Mononuclear cell (primary cell): ENCODE measurements around the gene SULT1B1. TPM values are rescaled to one million over a fixed set of nuclear protein-coding genes. Genes with fewer than 3 reads are reported as not detected.
"Not testable (repeated sequence)": the region's sequence is repeated elsewhere in the genome, so short reads cannot be mapped to it uniquely, and the experiment has no call there.

ENCODE experiments used
- H3K27me3 ChIP-seq: 2 replicates; pipeline ENCODE4 v1.6.0; 2011; ENCODE audit warnings: low read length, control low read depth; ENCODE audit not compliant: insufficient read depth
- H3K4me1 ChIP-seq: 2 replicates; pipeline ENCODE4 v1.5.1; 2011; ENCODE audit warnings: mild to moderate bottlenecking, low read length, control low read depth; ENCODE audit not compliant: insufficient read depth
- H3K4me3 ChIP-seq: 2 replicates; pipeline ENCODE4 v1.5.1; 2011; ENCODE audit warnings: mild to moderate bottlenecking, low read length, moderate library complexity
- H3K9me3 ChIP-seq: 2 replicates; pipeline ENCODE4 v1.5.1; 2011; ENCODE audit warnings: low read depth, mild to moderate bottlenecking, control low read depth, low read length
- total RNA-seq: library from RNA; depleted of rRNA; stranded (reverse); fragments of >200 nt; gene quantifications from one replicate; pipeline ENCODE4 v1.2.3, GENCODE V29; 2012

The SULT1B1 gene
- total RNA-seq: 8.1 TPM

GRCh38 chr4:69760455-69760854, at the start of gene SULT1B1:
SULT1B1 (minus strand) TSS chr4:69760620; CDS start chr4:69755217, 5,403 bp downstream.
- Histone ChIP-seq H3K4me3 (peak within 1 kb of the TSS; percentile 39), H3K4me1 (peaks cover 30% of the 10 kb centered on the region)

GRCh38 chr4:69800599-69800998, 40.2 kb upstream of the SULT1B1 start:
- Histone ChIP-seq H3K27me3 (no peaks in the 10 kb centered on the region), H3K9me3 (no peaks in the 10 kb centered on the region), H3K4me3 (no peak overlapping the region), H3K4me1 (no peaks in the 10 kb centered on the region)

More at GRCh38 chr4:69760455-69760854, at the start of gene SULT1B1:
- Histone ChIP-seq H3K27me3 (no peaks in the 10 kb centered on the region), H3K9me3 (no peaks in the 10 kb centered on the region)

DNA sequence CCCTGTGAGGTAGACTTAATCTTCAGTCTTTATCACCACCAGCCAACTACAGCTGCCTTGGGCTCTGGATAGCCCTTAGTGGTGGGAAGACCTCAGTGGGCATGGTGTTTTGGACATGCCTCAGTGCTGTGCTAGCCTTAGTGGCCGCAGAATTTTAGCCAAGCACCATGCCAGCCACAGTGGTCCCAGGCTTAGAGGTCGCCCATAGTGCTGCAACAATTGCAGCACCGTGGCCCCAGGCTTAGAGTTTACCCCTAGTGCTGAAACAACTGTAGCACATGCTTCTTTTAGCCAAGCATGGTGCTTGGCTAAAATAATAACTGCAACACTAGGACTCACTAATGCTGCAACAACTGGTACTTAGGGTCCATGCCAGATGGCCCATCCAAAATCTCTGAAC, 38.9 kb upstream of the SULT1B1 start:
- Histone ChIP-seq H3K4me1 (no peaks in the 10 kb centered on the region), H3K27me3 (no peaks in the 10 kb centered on the region), H3K9me3 (no peaks in the 10 kb centered on the region), H3K4me3 (no peak overlapping the region)

DNA sequence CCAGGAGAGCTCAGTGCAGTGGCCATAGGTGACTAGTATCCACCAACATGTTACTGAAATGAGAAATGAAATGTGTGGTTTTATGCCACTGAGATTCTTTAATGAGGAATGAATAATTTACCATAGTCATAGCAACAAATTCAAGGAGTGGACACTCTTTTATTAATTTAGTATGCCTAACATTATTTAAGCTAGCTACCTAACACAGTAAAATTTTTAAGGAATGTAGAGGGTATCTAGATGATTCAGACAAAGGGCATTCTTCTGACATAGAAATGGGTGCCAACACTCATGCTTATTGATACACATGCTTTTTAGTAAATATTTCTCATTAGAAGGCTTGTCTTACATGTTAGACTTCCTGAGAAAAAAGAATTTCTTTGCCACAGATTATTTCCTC, 33.3 kb upstream of the SULT1B1 start:
- H3K4me1 ChIP-seq: no peaks in the 10 kb centered on the region
- no peaks in the 10 kb centered on the region for H3K9me3 ChIP-seq
- no peaks in the 10 kb centered on the region for H3K27me3 ChIP-seq
- no peak overlapping the region for H3K4me3 ChIP-seq

DNA sequence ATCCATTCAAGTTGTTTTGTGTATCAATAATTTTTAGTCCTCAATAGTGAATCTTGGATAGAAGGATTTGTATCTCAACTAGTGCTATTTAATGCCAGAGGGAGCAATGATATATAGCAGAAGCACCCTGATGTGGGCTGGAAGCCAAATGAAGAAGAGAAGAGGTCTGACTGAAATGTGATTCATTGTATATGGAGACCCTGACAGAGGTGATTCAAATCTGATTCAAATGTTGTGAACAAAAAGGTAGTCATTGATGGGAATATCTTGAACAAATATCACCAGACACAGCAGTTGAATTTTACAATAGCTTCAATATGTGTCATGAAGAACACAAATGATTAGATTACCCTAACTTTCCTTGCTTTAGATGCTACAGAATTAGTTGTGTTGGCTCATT, 27.5 kb upstream of the SULT1B1 start:
- no peaks in the 10 kb centered on the region for H3K27me3 ChIP-seq
- no peak overlapping the region for H3K4me3 ChIP-seq
- H3K9me3 ChIP-seq: no peaks in the 10 kb centered on the region
- no peaks in the 10 kb centered on the region for H3K4me1 ChIP-seq

- Histone ChIP-seq H3K27me3 (no peaks in the 10 kb centered on the region), H3K4me1 (no peaks in the 10 kb centered on the region), H3K9me3 (no peaks in the 10 kb centered on the region), H3K4me3 (no peak overlapping the region)
Measured at GRCh38 chr4:69786547-69786946, 26.1 kb upstream of the SULT1B1 start.

- Histone ChIP-seq H3K9me3 (no peaks in the 10 kb centered on the region), H3K4me3 (no peak overlapping the region), H3K27me3 (no peaks in the 10 kb centered on the region), H3K4me1 (no peaks in the 10 kb centered on the region)
Measured at GRCh38 chr4:69785211-69785831, 24.9 kb upstream of the SULT1B1 start.

GRCh38 chr4:69782651-69783310, 22.4 kb upstream of the SULT1B1 start:
- H3K9me3 ChIP-seq: no peaks in the 10 kb centered on the region
- H3K27me3 ChIP-seq: no peaks in the 10 kb centered on the region
- H3K4me1 ChIP-seq: no peaks in the 10 kb centered on the region
- H3K4me3 ChIP-seq: no peak overlapping the region

DNA sequence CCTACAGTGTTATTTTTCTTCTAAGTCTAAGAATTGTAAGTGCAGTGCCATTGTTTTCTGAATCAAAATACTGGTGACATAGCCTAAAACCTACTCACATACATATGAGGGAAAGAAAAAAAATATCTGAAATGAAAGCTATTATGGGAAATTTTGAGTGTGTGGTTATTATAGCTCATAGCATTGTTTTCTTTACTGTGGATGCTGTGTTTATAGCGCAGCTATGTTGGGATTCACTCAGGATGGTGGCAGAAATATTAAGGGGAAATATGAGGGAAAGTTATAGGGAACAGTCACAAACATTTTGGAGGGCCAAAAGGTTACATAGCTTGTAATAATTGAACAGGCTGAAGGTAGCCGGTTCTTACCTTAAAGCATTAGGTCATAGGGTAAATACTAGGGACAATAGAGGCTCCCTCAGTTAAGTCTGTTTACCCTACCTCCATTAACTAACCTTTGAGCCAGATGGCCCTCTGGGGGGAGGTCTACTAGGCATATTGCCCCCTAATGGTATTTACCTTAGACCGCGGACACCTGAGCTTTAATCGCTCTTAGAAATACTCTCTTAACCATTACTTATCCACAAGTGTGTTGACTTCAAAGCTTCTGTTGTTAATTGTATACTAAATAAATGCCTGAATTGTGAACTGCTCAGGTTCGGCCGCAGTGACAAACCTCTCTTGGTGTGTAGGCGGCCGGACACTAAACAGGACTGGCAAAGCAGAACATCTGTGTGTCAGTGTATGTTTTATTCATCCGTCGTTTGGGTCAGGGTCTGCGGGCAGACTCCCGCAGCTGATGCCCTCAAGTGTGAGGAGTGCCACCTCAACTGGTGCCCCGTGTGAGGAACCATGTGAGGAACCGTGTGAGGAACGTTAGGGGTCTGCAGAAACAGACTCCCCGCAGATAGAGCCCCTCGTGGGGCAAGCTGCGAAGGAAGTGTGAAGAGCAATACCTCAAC, 21.3 kb upstream of the SULT1B1 start:
- H3K4me1 ChIP-seq: no peaks in the 10 kb centered on the region
- H3K27me3 ChIP-seq: no peaks in the 10 kb centered on the region
- H3K4me3 ChIP-seq: no peak overlapping the region
- no peaks in the 10 kb centered on the region for H3K9me3 ChIP-seq

- Histone ChIP-seq H3K27me3 (no peaks in the 10 kb centered on the region), H3K4me3 (no peak overlapping the region), H3K9me3 (no peaks in the 10 kb centered on the region), H3K4me1 (no peaks in the 10 kb centered on the region)
Measured at GRCh38 chr4:69780141-69780540, 19.7 kb upstream of the SULT1B1 start.

DNA sequence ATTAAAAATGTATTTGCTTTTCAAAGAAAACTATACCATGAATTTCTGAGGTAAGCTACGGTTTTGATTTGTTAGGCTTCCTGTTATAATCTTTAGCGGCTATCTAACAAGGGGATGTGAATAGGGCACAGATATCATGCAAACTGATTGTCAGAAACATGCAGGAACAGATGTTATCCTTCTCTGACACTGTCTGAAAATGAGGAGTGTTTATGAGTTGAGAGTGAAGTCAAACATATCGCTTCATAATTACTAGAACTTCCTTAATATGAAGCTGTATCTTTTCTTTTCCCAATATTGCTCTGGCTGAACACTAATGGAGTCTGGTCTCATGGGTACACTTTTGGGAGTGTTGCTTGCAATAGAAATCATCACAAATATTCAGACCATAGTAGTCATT, 16.3 kb upstream of the SULT1B1 start:
- Histone ChIP-seq H3K4me3 (no peak overlapping the region), H3K9me3 (no peaks in the 10 kb centered on the region), H3K4me1 (no peaks in the 10 kb centered on the region), H3K27me3 (no peaks in the 10 kb centered on the region)

DNA sequence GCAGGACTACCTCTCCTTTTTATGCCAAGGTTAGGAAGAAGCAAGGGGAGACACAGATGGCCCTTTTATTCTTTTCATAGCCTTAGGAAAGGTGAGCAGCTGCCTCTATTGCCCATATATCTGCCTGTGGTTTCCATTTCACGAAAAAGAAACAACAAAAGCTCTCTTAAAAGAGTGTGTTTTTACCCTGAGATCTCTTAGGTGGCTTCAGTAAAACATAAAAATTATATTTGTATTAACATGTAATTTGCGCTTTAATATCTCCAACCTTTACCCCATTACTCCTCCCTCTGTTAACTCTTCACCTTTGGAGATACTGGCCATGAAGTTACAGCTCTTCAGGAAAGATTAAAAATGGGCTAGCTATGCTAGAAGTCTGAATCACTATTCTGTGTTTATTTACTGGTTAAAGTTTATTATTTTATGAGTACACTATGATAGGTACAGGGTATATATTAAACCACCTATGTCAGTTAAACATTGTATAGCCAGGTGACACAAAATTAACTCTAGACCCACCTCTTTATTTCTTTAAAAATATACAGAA, 15.0 kb upstream of the SULT1B1 start:
- H3K9me3 ChIP-seq: no peaks in the 10 kb centered on the region
- H3K4me1 ChIP-seq: no peaks in the 10 kb centered on the region
- no peak overlapping the region for H3K4me3 ChIP-seq
- H3K27me3 ChIP-seq: no peaks in the 10 kb centered on the region

DNA sequence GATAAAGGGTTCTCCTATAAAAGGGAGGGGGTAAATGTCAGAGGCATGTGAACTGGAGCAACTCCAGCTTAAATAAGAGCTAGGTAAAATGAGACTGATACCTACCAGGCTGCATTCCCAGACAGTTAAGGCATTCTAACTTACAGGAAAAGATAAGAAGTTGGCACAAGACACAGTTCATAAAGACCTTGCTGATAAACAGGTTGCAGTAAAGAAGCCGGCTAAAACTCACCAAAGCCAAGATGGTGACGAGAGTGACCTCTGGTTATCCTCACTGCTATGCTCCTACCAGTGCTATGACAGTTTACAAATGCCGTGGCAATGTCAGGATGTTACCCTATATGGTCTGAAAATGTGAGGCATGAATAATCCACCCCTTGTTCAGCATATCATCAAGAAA, 13.1 kb upstream of the SULT1B1 start:
- H3K9me3 ChIP-seq: no peaks in the 10 kb centered on the region

GRCh38 chr4:69768554-69768953, 8.1 kb upstream of the SULT1B1 start:
- not testable (repeated sequence) for H3K9me3 ChIP-seq, H3K4me1 ChIP-seq, H3K27me3 ChIP-seq, H3K4me3 ChIP-seq

More for the DNA sequence above, 13.1 kb upstream of the SULT1B1 start:
- H3K4me3 ChIP-seq: no peak overlapping the region
- no peaks in the 10 kb centered on the region for H3K27me3 ChIP-seq
- H3K4me1 ChIP-seq: no peaks in the 10 kb centered on the region

GRCh38 chr4:69765751-69766150, 5.3 kb upstream of the SULT1B1 start:
- peaks cover 5% of the 10 kb centered on the region for H3K4me1 ChIP-seq
- no peak overlapping the region for H3K4me3 ChIP-seq
- H3K27me3 ChIP-seq: no peaks in the 10 kb centered on the region
- no peaks in the 10 kb centered on the region for H3K9me3 ChIP-seq
